ENCODE results near the gene TEC. TPM values are rescaled to one million over a fixed set of nuclear protein-coding genes. Genes with fewer than 3 reads are reported as not detected.
"Not testable (repeated sequence)": the region's sequence is repeated elsewhere in the genome, so short reads cannot be mapped to it uniquely, and the experiment has no call there.

The TEC gene
- total RNA-seq, 1 experiment from 2014 or later, result 0.06 TPM

GRCh38 chr4:48196758-48197504, 72.7 kb downstream of the TEC start:
- no peak for DNase-seq (ENCODE audit: low spot score)

DNA sequence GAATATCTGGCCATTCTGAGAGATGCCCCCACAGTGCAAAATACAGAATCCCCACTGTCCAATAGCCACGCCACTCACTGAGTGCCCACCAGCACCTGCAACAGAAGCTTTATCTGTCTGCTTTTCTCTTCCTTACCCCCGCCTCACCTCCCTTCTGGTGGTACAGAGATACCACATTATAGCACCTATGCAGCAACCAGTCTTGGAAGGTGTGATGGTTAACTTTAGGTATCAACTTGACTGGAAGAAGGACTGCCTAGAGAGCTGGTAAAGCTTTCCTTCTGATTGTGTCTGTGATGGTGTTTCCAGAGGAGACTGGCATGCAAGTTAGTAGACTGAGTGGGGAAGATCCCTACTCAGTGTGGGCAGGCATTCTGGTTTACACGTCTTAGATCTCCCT, 73.8 kb downstream of the TEC start:
- no peak for DNase-seq (ENCODE audit: low spot score)

GRCh38 chr4:48195374-48195773, 74.3 kb downstream of the TEC start:
- peak; percentile 45 for DNase-seq (ENCODE audit: low spot score)

DNA sequence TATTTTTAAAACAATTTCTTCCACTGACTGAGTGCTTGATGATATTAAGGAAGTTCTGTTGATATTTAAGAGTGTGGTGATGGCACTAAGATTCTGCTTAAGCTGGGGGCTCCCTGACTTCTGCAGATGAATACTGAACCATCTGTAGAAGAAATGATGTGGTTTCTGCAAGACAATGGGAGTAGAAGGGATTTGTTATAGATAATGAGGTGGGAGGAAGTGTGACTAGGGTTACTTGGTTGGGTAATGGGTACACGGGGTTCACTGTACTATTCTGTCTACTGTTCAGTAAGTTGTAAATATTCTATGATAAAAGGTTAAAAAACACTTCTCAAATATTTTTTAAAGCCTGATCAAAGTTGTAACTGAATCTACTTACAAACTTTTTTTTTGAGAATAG, 74.7 kb downstream of the TEC start:
- DNase-seq (ENCODE audit: low spot score), result no peak

DNA sequence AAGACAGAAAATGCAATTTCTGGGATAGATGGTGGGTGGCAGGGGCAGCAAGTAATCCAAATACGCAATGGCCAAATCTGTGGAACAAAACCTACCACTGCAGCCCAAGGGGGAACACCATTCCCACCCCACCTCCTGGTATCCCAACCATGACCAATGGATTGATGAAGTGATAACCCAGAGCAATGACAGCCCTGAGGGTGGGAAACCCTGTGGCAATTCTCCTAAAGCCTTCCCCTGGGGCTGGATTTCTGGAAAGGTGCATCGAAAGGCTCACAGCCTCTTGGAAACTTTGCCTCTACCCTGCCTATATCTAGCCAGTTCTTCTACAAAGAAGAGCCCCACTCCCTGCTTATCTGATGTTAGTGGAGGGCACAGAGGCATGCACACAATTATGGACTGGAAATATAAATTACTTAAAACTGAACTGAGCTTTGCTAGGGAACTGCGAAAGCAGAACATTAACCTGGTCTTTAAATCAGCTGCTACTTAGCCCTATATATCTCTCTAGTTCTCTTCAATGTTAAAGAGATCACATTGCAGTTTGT, 75.6 kb downstream of the TEC start:
- DNase-seq (ENCODE audit: low spot score), result no peak

DNA sequence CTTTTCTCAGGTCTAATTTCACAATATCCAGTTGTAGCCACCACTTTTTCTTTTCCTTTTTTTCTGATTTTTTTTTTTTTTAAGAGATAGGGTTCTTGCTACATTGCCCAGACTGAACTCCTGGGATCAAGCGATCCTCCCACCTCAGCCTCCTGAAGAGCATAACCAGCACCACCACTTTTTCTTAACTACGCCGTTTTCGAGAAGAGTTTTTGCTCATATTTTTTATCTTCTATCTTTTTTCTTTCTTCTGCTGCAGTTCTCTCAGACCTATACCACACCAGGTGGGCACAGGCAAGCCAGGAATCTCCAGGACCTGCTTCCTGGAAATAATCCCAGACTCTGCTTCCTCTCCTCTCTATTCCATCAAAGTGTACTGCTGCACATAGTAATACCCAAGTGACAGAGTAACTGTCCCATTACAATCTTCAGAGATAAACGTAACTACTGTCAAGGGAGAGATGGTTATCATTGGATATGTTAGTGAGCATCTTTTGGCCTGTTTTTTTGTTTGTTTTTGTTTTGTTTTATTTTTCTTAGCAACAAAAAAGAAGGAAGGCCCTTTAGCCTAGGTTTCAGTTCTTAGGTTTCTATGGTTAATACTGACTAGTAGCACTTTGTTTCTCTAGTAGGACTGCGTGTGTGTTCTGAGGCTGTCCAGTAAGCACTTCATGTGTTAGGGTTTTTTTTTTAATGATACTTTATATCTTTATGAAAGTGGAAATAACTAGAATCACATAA, 76.4 kb downstream of the TEC start:
- no peak for DNase-seq (ENCODE audit: low spot score)

- DNase-seq (ENCODE audit: low spot score), result no peak
Observed at GRCh38 chr4:48191758-48192157, 77.9 kb downstream of the TEC start.

GRCh38 chr4:48190839-48191238, 78.8 kb downstream of the TEC start:
- no peak for DNase-seq (ENCODE audit: low spot score)

GRCh38 chr4:48189731-48190130, 79.9 kb downstream of the TEC start:
- DNase-seq (ENCODE audit: low spot score), result no peak

GRCh38 chr4:48188390-48188789, 81.2 kb downstream of the TEC start:
- no peak for DNase-seq (ENCODE audit: low spot score)

- no peak for DNase-seq (ENCODE audit: low spot score)
Observed at GRCh38 chr4:48187813-48188212, 81.8 kb downstream of the TEC start.

- not testable (repeated sequence) for DNase-seq (ENCODE audit: low spot score)
Observed at GRCh38 chr4:48187066-48187465, 82.6 kb downstream of the TEC start.

GRCh38 chr4:48186394-48186793, 83.2 kb downstream of the TEC start:
- DNase-seq (ENCODE audit: low spot score), result not testable (repeated sequence)

DNA sequence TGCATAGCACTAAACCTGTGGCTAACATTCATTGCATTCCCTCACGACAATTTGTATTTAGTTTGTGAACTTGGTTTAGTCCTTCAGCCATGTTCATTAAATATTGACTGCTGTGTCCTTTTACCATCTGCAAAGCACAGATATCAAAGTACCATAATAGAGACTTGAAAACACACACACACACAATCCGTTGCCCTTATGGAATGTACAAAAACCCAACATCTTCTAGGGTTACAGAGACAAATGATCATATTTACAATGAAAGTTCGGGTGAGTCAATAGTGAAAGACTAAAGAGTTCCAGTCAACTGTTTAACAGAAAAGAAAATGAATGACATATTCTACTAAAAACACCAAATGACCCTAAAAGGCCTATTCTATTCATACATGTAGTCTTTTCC, 84.8 kb downstream of the TEC start:
- DNase-seq (ENCODE audit: low spot score), result no peak

- no peak for DNase-seq (ENCODE audit: low spot score)
Observed at GRCh38 chr4:48180234-48180633, 89.4 kb downstream of the TEC start.

DNA sequence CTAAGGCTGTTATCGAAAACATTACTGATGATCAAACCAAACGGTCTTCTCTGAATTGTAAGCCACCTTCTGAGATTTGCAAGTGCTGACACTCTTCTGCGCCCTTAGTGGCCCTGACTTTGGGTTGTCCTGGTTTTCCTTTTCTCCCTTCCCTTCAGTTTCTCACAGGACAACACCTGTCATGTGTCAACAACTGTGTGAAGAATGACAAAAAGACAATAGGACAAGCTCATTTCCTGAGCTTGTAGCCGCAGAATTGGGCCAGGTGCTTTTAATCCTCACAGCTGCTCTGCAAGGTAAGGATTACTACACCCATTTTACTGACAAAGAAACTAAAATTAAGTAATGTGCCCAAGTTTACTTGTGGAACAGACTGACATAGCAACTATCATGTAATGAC, 90.7 kb downstream of the TEC start:
- DNase-seq (ENCODE audit: low spot score), result no peak

DNA sequence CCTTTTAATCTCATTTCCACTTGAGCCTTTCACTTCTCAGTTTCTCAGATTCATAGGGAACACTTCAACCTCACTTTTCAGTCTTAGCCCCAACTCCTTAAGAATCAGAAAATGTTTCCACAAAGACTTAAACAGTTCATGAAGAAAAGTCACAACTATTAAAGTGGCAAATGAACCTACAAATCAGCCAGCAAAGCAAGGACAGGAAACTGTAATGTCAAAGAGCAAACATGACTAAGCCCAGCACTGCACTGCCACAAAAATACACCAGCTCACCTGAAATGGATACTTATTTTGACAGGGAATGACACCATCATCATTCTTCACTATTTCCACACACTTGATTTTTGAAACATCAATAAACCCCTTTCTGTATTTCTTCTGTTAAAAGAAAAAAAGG, 93.8 kb downstream of the TEC start:
- DNase-seq (ENCODE audit: low spot score), result no peak

- DNase-seq (ENCODE audit: low spot score), result no peak
Observed at GRCh38 chr4:48175328-48175727, 94.3 kb downstream of the TEC start.

- peak; percentile 77 for DNase-seq (ENCODE audit: low spot score)
Observed at GRCh38 chr4:48173056-48173991, 96.3 kb downstream of the TEC start.

DNA sequence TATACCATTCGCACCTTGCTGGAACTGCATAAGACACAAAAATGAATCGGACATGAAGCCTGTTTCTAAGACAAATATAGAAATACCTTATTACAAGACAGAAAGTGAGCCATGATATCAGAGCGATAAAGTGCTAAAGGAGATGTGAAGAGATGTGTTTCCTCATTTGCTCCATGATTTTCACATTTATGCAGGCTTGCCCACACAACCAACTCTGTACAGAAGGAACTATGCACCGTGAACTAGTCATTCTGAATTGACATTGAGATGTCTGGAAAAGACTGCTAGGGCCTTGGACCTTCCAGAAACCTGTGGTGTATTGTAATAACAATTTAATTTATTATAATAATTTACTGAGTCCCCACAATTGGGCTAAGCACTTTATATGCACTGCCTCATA, 97.0 kb downstream of the TEC start:
- DNase-seq (ENCODE audit: low spot score), result no peak

DNA sequence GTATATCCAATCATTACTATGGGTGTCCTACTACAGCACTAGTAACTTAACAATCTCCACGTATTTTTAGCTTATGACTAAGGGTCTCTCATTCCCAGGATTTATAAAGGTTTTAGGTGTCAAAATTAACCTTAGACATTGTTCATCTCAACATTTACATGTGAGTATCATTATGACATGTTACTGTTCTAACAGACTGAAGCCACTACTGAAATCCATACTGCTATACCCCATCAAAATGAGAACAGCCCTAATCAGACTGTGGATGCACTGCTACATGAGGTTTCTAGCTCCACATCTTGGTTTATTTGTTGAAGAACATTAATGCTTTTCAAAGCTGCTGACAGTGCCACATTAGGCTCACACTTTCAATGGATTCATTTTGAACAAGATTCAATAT, 100.0 kb downstream of the TEC start:
- no peak for DNase-seq (ENCODE audit: low spot score)
